Measurements from ENCODE around the gene ENTR1. TPM values are rescaled to one million over a fixed set of nuclear protein-coding genes. Genes with fewer than 3 reads are reported as not detected.

The ENTR1 gene
- total RNA-seq, 4 donors from 2014 or later: 23.3 to 42.0 (median 33.2) TPM

DNA sequence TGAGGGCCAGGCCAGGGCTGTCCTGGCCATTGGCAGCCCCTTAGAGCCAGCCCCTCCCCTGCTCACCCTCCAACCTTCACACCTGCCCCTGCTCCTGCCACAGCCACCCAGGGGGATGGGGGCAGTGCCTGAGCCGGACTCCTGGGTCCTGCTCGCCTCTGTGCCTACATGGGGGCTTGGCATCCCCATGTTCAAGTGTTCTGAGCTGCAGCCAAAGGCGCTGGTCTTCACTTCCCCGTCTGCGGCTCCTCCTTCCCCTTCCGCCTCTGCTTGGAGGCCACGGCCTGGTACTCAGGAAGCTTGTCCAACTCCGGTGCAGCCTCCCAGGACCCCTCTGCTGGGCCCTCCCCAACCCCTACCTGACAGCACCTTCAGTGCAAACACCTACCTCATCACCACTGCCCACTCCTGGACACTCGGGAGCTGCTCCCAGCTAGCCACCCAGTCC lies 44.6 kb downstream of the ENTR1 start:
- TF ChIP-seq, protein P1, sequence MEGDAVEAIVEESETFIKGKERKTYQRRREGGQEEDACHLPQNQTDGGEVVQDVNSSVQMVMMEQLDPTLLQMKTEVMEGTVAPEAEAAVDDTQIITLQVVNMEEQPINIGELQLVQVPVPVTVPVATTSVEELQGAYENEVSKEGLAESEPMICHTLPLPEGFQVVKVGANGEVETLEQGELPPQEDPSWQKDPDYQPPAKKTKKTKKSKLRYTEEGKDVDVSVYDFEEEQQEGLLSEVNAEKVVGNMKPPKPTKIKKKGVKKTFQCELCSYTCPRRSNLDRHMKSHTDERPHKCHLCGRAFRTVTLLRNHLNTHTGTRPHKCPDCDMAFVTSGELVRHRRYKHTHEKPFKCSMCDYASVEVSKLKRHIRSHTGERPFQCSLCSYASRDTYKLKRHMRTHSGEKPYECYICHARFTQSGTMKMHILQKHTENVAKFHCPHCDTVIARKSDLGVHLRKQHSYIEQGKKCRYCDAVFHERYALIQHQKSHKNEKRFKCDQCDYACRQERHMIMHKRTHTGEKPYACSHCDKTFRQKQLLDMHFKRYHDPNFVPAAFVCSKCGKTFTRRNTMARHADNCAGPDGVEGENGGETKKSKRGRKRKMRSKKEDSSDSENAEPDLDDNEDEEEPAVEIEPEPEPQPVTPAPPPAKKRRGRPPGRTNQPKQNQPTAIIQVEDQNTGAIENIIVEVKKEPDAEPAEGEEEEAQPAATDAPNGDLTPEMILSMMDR (IDR thresholded peaks at IDR 0.05; ENCODE audit: low read depth): no peak

DNA sequence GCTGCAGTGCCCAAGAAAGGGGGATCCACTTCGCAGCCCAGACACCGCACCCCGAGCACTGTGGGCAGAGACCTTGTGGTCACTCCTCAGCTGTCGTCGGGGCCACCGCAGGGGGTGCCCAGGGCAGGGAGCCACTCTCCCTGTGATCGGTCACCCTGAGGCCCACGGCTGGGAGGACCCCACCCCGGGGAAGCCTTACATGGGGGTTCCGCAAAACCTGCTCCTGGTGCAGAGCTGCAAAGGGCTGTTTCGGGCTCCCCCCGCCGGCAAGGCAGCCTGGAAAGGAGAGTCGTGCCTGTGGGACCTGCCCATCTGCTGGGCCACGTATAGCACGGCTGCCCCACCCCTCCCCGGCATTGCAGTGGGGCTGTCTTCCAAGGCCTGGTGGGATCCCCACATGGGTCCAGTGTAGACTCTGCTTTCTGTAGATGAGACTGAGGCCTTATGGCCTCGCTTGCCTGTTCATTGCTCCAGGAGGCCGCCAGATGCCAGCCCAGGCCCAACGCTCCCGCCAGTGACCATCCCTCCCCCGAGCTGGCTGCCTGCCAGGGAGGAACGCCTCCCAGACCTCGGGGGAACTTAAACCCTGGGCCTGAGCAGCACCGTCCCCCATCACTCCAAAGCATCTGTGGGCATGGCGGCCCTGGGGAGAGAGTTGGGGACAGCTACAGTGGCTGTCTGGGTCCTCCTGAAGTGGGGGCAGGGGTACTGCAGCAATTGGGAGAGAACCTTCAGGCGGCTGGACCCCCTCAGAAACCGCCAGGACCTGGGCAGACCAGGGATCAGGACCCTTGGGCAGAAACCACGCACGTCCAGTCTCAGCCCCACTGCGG lies 45.3 kb downstream of the ENTR1 start:
- TF ChIP-seq, protein P1 (IDR thresholded peaks at IDR 0.05; ENCODE audit: low read depth): no peak

DNA sequence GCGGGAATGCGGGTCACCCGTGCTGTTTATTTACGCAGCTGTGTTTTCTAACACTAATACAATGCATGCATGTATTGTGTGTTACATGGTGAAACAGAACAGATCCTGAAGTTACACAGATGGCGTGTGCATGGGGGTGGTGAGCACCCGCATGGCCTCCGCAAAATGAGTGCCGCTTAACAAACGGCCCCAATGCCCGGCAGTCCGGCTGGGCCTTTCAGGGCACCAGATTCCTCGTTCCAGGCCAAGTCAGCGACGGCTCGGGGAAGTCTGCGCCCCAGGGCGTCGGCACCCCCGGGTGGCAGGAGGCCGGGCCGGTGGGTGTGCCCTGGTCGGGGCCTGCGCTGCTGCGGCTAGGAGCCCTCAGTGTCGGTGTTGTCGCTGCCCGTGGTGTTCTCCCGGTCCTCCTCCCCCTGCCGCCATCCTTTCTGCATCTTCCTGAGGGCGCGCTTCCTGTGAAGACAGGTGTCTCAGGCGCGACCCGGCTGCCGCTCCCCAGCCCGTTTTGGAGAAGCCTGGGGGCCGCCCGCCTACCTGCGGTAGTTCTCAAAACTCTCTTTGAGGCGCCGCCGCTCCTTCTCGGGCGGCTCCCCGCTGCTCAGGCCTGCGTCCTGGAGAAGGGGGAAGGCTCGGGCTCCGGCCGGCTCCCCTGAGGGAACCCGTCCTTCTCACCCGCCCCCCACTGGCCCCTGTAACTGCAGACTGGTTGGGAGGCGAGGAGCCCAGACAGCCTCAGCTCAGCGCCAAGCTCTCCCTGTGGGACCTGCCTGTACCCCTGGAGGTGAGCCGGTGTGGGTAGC lies 46.3 kb downstream of the ENTR1 start:
- TF ChIP-seq, protein P1 (IDR thresholded peaks at IDR 0.05; ENCODE audit: low read depth): no peak

DNA sequence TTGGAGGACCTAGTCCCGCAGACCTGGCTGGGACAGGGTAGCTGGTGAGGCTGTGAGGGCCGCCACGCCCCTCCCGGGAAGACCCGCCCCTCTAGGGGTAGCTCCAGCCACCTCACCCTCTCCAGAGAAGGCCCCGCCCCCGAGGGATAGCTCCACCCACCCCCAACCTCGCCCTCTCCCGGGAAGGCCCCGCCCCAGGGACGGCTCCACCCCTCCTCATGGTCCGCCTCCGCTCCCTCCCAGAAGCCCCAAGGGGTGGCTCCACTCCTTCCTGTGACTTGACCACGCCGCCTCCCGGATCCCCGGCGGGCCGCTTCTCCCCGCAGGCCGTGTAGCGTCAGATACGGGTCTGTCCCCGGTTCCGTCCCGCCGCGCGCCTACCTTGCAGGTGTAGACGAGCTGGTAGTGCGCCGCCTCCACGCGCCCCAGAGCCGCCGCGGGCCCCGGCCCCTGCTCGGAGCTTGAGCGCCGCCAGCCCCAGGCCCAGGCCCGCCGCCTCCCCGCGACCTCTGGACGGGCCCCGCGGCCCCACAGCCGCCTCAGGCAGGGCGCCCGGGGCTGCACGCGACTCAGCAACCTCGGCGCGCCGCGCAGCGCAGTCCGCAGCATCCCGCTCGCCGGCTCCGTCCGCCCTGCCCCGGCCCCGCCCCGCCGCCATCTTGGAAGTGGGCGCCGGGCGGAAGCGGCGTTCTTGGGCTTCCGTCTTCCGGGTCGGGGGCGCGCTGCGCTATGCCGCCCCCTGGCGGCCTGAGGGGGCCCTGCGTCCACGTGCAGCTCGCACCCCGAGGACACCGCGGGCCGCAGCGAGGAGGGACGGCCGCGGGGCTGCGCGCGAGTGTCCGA lies 47.1 kb downstream of the ENTR1 start, which contains the start of gene DNLZ:
Gene DNLZ (minus strand): TSS at position 639 of the 843 bp plus-strand sequence. CDS start 30 bp downstream, at position 609.
- TF ChIP-seq, protein P1 (IDR thresholded peaks at IDR 0.05; ENCODE audit: low read depth): no peak

DNA sequence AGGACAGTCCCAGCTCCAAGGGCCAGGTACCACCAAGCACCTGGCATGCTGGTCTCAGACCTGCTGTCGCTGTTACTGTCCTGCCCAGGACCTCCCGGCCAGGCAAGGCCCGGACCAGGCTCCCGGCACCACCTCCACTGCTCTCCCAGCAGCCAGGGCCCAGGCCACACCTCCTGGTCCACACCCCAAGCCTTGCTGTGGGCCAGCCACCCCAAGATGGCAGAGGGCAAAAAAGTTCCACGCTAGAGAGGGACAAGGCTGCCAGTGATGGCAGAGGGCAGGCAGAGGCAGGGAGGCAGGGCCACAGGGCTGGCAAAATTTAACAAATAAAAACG lies 48.0 kb downstream of the ENTR1 start:
- TF ChIP-seq, protein P1 (IDR thresholded peaks at IDR 0.05; ENCODE audit: low read depth): no peak

DNA sequence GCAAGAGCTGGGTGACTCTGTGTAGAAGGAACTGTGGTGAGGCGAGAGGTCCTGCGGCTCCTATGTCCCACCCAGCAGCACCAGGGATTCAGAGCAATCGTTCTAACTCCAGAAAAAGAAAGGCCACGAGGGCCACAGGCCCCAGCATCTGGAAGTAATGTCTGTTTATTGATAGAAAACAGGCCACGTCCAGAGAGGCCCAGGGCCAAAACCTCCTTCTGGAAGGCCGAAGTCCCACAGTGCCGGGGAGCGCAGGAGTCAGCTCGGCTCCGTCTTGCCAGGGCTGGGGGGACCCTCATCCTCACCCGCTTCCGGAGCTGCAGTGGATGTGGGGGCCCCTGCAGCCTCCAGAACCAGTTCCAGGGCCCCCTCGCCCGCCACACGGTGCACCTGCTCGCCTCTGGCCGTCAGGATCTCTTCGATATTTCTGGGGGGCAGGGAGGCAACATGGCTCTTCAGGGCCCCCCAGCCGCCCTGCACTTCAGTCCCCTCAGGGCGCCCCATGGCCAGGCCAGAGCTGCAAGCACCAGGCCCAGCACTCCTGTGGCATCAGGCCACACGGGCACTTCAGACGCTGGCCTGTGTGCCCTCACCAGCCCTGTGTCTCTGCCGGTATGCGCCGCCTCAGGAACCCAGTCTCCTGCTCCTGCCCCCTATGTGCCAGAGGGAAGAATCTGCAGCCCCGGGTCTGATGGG lies 48.5 kb downstream of the ENTR1 start:
- TF ChIP-seq, protein P1 (IDR thresholded peaks at IDR 0.05; ENCODE audit: low read depth): no peak
